Stimulated activated CD4-positive, alpha-beta T cell treated with anti-CD3 and anti-CD28 coated beads, Interleukin-1b, Interleukin-23, amount 100 ng/mL, for 4 hours (primary cell): ENCODE measurements around the gene POU2AF1.

ENCODE experiments used
- DNase-seq, 2 donors: peaks; one replicate each; pipeline ENCODE4 v3.0.0-alpha.2; 2020; ENCODE audit warnings: low read depth in 2 of 2

Gene POU2AF1, protein sequence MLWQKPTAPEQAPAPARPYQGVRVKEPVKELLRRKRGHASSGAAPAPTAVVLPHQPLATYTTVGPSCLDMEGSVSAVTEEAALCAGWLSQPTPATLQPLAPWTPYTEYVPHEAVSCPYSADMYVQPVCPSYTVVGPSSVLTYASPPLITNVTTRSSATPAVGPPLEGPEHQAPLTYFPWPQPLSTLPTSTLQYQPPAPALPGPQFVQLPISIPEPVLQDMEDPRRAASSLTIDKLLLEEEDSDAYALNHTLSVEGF

DNA sequence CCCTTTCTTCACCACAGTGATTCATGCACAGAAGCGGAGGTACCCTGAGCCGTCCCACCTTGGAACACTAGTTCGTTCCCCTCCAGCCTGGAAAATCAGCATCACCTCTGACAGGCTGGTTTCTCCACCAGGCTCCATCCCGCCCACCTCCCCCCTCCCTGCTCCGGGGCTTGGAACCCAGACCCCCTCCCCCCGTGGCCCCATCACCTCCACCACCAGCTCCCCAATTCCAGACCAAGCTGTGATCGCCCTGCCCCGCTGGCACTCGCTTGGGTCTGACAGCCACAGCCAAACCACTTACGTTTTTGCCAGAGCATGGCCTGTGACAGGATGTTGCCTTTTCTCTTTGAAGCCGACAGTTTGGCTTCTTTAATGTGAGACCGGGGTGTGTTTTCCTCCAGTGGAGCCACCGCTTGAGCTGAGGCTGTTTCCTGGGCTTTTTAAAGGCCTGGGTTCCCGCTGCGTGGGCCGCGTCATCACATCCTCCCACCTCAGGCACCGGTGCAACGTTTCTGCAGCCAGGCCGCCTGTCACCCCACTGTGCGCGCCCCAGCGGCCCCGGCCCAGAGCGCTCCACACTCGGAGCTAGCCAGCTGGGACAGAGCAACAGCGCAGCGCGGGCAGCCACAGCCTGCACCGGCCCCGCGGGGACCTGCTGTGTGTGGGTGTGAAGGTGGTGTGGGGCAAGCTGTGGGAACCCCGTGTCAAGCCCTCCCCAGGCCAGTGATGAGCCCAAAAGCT is at the start of gene POU2AF1:
POU2AF1 (minus strand) TSS at position 415 of the 741 bp plus-strand sequence; CDS start at position 317, 98 bp downstream.
- DNase-seq, result peak; percentile 57 to 67

DNA sequence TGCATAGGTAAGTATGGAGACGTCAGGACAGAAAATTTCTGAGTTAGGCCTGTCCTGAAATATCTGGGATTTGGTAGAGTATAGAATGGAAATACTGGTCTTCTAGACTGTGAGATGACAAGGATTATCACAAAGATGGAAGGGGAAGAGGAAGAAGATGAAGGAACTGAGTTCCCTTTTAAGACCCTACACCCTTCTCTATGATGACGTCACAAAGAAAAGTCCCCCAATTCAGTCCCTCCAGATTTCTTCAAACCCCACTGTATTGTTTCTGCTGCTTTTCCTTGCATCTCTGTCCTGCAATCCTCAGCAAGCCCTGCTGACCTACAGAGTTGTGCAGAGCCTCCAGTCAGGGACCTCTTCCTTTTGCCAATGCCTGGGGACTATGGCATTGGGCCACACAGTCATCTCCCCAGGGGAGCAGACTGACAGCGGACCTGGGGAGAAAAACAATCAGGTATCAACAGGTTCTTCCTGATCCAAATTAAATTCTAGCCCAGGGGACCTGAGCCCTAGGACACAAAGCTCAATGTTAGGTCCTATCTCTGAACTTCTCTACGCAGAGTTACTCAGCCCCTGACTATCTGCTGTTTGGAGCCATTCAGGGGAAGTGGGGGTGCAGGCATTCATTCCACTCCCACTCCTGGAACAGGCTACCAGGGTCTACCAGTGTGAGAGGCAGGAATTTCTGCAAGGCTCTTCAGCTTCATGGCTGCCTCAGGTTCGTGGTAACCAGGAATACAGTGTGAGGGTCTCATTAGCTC is 49.2 kb upstream of the POU2AF1 start:
- no peak for DNase-seq

DNA sequence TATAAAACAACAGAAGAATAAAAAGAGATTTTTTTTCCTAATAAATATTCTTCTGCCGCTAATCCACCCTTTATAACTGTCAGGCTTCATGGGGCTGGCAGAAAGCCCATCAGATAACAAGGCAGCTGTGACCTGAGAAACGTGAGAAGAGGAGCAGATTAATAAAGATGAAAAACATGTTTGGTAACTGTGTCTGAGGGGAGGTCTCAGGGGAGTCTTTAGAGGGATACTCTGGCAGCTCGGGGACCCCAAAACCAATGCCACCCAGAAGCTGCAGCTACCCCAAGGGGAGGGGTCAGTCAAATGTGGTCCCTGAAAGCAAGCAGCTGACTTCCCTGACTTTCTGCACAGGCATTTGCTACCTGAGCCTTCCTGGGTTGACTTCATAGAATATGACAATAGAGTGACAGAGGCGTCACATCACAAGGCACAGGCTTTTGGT is 48.4 kb upstream of the POU2AF1 start:
- DNase-seq, result no peak

DNA sequence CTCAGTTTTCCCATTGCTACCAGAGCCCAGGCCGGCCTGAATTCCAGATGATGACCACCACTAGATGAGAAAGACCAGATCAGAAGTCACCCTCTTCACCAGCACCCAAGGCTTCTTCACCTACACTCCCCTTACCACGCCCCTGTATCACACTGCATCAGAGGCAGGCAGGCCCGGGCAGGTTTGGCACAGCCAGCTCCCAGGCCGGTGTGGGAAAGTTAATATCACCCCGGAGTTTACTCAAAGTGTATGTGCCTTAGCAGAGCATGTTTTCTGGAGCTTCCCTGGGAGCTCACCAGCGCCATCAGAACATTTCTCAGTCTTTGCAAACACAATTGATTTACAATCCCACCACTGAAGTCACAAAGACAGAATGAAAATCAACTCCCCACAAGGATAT is 47.5 kb upstream of the POU2AF1 start:
- no peak for DNase-seq

DNA sequence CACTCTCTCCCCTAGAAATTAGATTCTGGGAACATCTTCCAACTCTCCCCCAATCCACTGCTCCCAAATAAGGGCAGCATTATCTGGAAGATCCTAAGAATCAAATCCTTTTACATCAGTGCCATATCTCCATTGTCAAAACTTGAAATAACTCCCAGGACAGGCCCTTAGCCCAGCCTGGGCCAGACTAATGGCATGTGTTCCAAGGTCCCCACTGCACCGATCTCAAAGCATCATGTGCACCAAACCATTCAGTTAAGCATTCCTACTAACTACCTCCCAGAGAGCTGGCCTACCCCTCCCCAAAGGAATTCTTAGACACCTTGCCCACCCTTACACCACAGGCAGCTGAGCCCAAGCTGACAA is 44.2 kb upstream of the POU2AF1 start:
- no peak for DNase-seq

DNA sequence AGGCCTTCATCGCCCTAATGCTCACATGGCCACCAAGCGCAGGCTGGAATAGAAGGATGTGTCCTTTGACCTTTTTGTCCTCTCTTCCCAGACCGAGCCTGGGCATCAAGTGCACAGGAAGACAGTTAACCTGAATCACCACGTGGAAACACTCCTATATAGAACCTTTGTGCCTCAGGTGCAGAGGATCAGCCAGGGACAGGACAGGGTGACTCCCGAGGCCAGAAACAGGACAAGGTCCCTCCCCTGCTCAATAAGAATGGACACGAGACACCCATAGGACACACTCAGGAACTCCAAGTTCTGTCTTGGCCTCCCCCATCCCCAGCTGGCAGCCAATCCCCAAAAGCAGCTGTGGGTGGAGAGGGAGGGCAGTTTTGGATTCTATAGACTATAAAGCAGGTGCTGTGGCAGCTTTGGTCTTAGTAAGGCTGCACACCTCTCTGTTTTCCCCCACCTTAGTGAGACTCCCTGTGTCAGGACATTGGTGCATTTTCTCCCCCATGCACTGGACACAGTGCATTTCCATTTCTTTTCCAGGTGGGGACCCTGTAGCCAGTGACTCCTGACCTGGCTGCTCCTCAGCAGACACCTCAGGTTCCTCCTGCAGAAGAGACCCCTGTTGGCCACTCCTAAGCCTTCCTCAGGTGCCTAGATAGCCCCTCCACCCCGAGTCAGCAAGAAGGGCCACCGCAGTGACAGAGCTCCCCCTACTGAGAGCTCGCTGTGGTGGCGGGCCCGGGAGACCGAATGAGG is 43.6 kb upstream of the POU2AF1 start:
- DNase-seq, result peak; percentile 42 to 53

DNA sequence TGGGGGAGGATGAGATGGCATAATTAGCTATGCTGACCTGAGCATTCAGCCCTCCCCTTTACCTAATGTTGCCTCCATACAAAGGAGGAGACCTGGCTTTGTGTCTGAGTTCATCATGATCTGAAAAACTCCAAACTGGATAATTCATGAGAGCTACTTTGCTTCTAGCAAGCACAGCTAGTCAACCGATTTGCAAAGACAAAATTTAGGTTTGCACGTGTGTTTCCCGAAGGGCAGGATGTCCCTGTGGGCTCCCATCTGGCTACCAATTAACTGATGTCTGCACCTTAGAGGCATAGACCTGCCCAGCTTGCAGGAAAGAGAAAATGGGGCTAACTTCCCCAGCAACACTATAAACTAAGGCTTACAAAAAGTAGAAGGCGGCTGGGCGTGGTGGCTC is 42.2 kb upstream of the POU2AF1 start:
- no peak for DNase-seq

DNA sequence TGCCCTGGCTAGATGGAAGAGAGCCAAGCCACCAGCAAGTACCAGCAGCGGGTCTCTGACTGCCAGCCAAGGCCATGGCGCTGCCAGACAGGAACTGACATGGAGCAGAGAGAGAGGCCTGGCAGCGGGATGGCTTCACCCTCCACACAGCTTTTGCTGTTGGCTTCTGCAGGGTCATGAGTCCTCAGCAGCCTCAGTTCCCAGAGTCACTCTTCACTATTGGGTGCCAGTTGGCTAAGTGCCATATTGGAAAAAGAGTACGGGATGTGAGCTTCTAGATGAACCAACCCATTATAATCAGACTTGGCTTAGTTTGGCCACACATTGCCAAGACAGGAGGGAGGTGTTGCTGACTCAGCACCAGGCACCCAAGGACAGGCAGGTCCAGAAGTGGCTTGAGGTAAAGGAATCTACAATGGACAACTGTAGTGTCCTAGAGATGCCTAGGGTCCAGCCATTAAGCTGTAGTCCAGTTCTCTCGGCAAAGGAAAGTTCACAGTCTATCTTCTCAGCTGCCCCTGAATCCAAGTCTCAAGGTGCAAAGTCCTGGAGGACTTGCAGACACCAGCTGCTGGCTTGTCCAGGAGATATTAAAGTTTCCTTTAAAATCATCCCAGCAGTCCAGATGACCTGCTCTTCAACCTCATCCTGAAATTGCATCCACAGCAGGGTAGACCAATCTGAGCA is 40.7 kb upstream of the POU2AF1 start:
- no peak for DNase-seq

DNA sequence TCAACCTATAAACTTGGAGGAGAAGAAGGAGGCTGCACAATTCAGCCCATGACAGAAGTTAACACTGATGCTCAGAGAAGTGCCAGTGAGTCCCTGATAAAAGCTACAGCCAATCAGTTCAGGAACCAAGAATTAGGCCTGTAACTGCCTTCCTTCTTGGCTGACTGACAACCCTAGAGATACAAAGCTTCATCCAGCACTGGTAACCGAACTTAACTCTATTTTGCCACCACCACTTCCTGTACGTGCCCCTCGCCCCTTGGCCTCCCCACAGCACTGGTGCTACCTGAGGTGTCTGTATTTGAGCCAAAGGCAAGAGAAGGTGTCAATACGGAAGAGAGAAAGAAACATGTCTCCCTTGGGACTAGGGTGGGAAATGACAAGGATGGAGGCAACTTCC is 40.1 kb upstream of the POU2AF1 start:
- no peak for DNase-seq

DNA sequence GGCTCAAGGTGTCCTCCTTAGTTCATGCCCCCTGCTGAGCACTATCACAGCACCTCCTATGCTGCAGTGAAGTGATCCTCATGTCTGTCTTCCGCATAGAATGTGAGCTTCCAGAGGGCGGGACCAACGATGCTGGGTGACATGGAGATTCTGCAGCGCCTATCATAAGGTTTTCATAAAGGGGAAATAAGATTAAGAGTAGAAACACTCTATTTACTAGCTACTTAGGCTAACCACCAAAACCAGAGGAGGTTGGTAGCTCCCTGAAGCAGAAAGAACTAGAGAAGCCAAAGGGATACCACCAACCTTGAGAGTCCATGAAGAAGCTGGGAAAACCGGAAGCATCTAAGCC is 39.3 kb upstream of the POU2AF1 start:
- no peak for DNase-seq

DNA sequence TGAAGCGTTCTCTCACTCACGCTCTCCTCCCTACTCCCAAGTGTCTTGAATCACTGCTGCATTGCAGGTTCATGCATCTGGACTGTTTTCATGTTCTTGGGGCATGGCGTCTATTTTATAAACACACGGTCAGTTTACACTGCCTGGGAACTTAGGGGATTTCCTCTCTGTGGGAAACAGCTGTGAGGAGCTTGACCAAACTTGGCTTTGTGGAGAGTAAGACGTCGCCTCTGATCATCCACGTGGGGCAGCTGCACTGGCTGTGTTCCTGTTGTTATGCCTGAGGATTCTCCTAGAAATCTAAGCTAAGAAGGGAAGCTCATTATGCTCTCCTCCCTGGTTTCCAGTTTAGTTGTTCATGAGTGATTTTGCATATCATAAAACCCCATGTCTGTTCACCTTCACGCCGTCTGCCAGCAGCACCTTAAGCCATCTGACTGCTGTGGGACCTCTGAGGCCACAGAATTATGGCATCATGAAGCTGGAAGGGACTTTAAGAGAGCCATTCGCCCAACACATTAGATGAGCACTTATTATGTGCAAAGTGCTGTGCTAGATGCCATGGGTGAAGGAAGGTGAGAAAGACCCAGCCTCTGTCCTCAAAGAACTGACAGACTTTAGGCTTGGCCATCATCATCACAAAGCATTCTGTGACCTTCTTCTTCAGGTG is 38.8 kb upstream of the POU2AF1 start:
- no peak for DNase-seq

DNA sequence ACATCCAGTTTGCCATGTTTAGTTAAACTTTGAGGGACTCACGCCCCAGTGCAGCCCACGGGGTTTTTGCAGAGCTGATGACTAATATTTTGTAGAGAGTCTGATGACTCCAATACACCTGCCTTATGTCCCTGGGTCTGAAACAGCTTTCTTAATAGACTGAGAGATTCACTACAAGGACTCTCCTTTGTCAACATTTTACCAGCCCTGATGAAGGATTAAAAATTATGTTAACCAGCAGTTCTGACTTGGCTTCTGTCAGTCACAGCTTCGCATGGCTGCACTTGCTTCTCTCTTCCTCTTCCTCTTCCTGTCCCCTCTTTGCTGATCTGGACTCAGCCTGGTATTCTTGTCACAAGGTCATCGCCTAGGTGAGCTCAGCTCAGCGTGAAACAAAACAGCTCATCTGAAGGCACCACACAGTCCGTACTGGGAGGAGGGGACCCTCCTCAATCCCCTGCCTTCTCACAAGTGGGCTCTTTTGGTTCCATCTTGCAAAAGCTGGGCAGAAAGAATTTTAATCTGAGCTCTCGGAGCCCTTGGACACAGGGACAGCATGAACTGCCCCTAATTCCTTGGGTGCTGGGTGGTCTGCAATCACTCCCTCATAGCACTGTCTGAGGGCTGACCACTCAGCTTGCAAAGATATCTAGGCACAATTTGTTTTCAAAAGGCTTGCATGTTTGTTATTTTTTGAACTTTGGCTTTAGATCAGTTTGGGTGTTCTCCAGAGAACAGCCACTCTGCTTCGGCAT is 38.1 kb upstream of the POU2AF1 start:
- peak in 1 of 2 donors; percentile 23 for DNase-seq

DNA sequence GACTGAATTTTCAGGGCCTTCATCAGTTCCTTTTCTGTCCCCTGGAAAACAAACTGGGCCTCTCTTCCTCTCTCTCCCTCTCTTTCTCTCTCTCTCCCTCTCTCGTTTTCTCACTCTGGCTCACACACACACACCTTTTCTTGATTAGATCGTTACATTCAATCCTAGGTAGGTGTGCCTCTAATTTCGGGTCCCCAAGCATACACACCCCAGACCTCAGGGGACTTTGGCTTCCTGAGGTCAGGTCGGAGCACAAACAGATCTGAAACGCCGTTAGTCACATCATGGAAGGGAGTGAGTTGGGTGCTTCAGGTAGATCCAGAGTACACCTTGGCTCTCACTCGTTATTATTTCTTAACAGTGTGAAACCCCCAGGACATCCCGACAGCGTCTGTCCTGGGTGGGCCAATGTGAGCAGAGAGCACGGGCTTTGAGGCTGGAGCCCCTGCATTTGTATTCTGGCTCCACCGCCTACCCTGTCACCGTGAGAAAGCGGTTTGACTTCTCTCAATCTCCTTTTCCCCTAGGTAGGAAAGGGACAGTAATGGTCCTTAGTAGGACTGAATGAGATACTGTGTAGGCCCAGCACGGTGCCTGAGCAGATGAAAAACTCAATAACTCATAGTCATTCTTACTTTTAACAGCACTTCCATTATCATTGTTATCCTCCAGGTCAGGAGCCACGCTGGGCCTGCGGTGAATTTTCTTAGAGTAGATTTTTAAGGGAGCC is 37.3 kb upstream of the POU2AF1 start:
- no peak for DNase-seq

DNA sequence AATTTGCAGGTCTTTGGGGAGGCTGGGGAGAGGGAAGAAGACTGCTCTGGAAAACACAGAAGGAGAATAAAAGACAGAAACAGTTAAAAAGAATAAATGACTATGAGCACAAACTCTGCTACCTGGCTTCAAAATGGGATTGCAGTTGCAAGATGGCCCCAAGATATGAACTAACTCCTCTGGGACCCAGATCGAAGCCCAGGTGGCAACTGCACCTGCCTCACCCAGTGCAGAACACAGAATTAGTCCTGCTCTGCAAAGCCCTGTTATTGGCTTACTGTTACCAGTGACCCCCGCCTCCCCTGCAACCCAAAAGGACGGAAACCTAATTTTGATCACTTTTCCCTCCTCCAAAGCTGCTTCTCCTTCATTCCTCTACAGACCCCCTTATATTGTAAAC is 35.9 kb upstream of the POU2AF1 start:
- DNase-seq, result no peak

DNA sequence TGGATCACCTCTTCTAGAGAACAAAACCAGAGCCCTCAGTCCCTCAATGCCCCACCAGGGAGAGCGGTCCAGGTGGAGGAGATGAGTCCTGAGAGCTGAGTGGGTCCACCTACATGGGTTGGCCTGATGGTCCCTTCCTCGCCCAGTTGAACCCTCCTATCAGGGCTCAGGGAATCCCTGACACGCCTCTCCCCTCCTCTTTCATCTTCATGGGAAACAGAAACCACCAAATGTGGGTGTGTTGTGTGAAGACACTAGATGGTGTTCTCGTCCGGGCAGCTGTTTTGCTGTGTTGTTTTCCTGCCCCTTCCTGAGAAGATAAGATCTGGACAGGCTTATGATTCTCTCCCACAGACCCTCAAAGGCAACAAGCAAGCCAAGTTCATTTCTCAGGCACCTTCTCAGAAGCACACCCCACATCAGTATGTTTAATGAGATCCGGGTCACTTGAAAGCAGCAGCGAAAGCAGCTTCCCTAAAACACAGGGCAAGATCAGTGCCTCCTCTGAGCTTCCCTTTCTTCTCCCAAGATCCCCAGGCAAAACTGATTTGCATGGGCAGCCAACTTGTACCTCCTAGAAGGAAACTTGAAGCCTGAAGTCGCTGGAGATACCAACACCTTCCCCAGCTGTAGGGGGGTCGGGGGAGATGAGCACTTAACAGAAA is 35.3 kb upstream of the POU2AF1 start:
- no peak for DNase-seq

DNA sequence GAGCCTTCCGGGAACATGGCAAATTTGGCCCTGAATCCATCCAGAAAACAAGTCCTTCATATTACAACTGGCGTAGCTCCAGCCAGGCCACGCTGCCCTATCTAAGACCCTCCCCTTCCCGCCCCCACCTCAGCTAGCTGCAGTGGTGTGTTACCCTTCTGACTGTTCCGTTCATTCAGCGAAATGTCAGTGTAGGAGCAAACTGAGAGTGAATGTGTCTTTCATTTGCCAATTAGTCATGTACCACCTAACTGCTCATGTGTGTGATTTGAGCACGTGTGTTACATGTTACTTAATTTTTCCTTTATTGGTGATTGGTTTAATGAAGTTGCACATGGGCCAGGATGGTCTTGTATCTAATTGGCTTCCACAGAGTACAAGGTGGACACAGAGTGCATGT is 34.8 kb upstream of the POU2AF1 start:
- peak; percentile 10 to 28 for DNase-seq

DNA sequence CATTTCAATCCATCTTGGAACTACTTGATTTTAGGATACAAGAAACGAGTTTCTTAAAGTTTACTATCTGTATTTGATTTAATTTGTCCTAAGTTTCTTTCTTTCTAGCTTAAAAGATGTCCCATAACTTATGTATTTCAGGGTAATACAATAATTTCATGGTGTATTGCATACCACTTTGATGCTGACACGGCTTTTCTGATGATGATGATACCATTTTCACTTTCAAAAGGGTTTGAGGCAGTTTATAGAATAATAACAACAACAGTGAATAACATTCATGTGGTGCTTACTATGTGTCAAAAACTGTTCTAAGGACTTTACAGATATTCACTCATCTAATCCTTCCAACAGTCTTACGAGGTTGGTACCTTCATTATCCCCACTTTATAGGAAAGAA is 33.2 kb upstream of the POU2AF1 start:
- no peak for DNase-seq

DNA sequence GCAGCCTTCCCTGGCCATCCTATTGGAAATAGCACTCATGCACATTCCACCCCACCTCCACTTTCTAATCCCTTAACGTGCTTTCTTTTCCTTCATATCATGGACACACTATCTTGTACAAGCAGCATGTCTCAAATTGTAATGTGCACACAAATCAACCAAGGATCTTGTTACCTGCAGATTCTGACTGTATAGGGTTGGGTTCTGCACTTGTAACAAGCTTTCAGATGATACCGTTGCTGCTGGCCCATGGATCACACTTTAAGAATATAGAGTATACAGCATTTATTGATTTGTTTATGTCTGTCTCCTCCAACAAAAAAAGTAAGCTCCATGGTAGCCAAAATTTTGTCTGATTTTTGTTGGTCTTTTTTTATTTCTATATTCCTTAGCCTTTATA is 32.4 kb upstream of the POU2AF1 start:
- no peak for DNase-seq

DNA sequence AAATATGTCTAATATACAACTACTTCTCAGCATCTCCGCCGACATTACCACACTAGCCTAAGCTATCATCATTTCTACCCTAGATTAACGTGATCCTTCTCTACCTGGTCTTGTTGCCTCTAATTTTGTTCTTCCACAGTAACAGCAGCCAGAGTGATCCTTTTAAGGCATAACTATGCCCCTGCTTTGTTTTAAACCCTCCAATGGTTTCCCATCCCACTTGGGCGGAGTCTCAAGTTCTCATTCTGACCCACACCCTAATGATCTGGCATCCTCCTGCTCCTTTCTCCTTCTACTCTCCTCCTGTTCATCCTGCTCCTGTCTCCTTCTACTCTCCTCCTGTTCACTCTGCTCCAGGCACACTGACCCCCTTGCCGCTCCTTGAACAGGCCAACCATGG is 31.9 kb upstream of the POU2AF1 start:
- no peak for DNase-seq
